Gastrocnemius medialis (tissue), 4 donors: ENCODE data around the gene GUK1.

Source experiments
- CTCF ChIP-seq, 5 experiments: fragments of 450-650 bp in 3 of 5; fragments of 200-600 bp in 2 of 5; sonication (generic) in 2 of 5; IDR thresholded peaks in 4 of 5; conservative IDR thresholded peaks in 1 of 5; 1 replicate in 4 of 5; 2 replicates in 1 of 5; pipeline ENCODE4 v1.5.1; 2016 to 2019; ENCODE audit warnings: antibody characterized with exemption in 5 of 5, mild to moderate bottlenecking in 3 of 5, moderate library complexity in 3 of 5
- POLR2A ChIP-seq, 2 donors: fragments of 450-650 bp; IDR thresholded peaks; one replicate each; pipeline ENCODE4 v1.6.1; 2017; ENCODE audit warnings: antibody characterized with exemption in 2 of 2, mild to moderate bottlenecking in 2 of 2, moderate library complexity in 2 of 2

DNA sequence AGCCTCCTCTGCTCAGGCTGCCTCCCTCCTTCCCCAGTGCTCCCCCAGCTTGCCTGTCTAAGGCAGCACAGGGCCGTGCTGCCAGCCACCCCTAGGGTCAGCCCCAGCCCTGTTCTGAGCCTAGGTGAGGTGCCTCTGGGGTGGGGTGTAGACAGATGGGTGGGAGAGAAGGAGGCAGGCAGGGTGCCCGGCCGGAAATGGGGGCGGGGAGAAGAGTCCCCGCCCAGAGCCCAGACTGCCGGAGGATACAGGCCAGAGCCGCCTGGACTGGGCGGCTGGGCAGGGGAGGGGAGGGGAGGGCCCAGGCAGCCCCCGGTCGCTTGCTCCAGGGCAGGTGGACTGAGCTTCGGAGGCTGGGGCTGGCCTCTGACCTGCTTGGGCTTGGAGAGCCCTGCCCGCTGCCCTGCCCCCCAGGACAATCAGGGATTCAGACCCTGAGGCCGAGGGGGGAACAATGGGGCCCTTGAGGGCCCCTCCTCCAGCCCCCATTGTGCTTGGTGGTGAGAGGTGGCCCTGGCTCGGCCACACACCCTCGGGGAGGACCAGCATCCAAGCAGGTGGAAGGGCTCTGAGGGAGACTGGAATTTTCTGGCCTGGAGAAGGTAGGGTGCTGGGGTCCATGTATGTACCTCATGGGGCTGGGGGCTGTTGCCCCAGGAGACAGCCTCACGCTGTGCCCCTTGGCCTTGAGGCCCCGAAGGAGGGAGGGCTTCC lies 9.5 kb downstream of the GUK1 start, which contains the start of gene GJC2:
- TF ChIP-seq CTCF (IDR thresholded peaks at IDR 0.05 in 4 of 5, conservative IDR thresholded peaks at IDR 0.05 in 1 of 5): no peak
- no peak for TF ChIP-seq POLR2A (IDR thresholded peaks at IDR 0.05)
